GM21576 (cell line): ENCODE results near the gene LRRC73.

Experiments used
- ATAC-seq: cut with Tn5 transposase; IDR thresholded peaks from one replicate; pipeline ENCODE4 v1.9.1; 2021; ENCODE audit warnings: mild to moderate bottlenecking, moderate library complexity; ENCODE audit not compliant: unreplicated experiment

LRRC73 gene

DNA sequence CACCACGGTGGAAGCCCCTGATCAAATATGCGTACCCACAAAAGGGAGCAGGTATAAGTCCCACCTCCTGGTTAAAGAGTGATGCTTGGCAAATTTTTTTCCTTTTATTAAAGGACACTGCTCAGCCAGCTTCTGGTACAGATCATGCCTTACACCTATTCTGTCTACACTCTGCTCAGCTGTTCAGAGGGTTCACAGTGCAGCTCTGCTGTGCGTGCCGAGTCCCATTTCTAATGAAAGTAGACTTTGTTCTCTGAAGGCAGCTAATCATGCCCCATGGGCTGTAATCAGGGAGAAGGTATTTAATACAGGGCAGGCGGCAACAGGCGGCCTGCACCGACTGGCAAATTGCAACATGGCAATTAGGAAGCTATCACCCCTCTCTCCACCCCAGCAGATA, 16.3 kb downstream of the LRRC73 start:
- no peak for ATAC-seq

DNA sequence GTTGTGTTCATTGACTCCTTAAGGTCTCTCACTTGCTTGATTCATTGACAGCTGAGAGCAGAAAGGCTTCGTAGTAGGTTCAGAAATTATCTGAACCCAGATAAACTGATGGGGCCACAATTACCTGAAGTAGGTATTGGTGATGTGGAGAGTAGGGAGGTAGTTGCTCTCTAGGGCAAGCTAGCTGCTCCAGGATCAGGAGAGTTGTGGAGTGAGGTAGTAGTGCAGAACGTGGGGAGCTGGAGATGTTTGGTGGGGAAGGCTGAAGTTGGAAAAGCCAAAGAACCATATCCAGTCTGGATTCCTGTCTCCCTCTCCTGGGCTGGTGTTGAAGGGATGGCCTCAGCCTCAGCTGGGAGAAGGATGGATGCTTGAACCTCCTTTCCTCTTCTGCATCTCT, 16.9 kb downstream of the LRRC73 start:
- ATAC-seq: no peak

DNA sequence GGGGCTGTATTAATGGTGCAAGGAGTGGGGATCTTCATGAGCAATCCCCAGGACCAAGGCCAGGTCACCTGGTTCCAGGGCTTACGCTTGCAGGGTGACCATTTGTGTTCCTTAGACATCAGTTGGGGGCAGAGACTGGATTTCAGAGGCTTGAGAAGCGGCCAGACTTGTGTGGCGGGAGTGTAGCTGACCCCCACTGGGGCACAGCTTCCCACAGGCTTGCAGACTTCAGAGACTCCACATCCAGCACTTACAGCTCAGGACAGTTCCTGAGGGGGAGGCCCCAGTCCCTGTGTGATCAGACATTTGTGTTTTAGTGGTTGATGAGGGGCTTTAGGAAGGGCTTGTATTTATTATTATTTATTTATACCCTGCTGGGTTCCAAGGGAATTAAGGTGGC, 17.5 kb downstream of the LRRC73 start:
- ATAC-seq: no peak

DNA sequence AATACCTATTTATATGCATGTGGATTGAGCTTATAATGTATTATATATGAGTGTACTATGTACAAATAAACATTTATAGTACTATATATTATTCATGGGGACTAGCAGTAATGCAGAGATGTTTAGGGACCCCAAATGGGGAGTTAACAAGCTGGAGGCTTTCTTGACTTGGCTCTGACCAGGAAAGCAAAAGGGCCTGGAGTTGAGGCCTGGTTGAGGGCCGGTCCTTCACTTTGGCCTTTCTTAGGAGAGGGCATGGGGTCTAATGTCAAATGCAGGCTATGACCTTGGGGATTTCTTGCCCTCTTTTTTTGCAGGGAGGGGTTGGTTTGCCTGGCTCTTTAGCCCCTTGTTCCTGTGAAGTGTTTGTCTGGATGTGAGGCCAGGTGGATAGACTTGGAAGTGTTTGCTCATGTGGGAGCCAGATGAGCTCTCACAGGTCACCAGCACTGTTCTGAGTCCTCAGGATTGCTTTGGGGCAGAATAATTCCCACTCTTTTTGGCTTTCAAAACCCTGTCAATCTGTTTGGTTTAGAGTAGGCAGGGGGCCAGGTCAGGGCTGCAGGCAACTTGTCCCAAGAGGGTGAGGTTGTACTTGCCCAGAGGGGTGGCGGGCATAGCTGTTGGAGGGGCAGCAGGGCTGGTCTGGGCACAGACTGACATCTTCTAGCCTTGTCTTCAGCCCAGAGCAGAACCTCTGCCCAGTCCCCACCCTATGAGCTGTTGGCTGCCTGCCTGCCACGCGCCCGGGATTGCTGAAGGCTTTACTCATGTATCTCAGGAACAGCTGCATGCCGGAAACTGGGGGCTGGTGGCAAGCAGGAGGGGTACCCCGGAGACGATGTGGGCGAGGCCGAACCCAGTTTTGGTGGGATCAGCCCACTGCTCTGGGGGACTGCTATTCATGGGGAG, 18.1 kb downstream of the LRRC73 start:
- no peak for ATAC-seq

DNA sequence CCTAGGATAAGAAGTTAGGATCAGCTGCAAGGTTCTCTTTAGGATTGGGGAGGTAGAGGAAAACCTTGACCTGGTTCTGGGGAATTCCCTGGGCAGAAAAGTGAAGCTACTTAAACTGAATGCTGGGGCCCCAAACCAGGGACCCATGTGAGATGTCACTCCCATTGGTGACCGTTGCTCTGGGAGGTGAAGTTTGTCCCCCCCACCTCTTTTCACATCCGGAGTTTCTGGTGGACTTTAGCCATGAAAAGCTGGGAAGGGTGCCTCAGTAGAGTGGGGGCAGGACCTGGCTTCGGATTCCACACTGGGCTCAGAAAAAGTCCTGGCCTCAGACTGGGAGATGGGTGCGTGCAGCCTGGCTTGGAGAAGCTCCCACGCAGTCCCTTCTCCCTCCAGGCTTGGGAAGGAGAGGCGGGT, 19.6 kb downstream of the LRRC73 start:
- no peak for ATAC-seq

DNA sequence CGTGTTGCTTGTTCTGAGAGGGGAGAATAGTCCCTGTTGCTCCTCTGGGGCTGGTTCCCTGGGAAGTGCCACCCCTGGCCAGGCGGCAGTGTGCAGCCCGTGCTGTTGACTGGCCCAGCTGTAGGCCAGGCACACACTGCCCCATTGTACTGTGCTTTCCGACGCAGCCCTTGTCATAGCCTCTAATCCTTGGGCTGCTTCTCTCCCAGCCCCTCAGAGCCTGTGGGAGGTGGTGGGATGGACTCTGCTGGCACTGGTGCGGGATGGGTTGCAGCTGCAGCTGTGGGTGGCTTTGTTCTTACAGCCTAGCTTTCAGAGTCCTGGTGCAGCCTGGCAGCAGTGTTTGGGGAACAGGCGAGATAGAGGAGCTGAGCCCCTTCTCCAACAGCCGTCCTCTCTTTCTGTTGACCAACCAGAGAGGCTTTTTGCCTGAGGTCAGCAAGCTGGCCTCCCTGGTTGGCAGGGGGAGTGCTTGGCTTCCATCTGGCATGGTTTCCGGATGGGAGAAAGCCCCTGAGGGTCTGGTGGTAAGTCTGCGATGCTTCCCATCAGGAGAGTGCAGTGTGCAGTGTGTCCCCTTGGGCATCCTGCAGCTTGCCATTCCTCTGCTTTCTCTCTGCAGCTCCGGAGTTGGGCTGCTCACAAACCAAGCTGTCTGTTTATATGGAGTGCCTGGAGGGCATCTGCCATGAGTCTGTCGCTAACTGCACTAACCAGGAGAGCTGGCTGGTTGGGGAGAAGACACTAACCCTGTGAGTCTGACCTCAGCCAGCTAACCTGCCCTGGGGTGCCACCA, 20.7 kb downstream of the LRRC73 start:
- no peak for ATAC-seq

DNA sequence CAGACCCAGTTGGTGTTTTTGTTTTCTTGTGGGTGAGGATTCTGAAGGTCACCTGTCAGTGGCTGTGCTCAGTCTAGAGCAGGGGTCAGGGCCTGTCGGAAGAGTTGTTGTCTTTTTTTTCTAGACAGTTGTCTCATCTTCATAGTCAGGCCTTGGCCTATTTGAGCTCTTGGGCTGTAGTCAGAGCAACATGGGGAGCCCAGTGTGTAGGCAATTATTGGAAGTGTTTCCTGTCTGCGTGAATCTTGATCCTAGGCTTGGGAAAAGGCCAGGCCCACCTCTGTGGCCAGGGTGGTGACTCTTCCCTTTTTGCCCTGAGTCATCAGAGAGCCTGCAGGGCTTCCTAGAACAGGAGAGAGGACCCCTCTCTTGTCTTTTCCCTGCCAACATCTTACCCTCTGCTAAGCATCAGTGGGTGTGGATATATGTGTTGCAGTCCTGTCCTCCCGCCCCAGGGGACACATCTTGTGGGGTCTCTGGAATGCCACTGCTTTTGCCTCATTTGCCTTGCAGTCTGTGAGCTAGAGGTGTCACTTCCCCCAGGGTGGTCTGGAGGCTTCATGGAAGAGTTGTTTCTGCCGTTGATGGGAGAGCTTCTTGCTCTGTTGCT, 21.4 kb downstream of the LRRC73 start:
- ATAC-seq: no peak

DNA sequence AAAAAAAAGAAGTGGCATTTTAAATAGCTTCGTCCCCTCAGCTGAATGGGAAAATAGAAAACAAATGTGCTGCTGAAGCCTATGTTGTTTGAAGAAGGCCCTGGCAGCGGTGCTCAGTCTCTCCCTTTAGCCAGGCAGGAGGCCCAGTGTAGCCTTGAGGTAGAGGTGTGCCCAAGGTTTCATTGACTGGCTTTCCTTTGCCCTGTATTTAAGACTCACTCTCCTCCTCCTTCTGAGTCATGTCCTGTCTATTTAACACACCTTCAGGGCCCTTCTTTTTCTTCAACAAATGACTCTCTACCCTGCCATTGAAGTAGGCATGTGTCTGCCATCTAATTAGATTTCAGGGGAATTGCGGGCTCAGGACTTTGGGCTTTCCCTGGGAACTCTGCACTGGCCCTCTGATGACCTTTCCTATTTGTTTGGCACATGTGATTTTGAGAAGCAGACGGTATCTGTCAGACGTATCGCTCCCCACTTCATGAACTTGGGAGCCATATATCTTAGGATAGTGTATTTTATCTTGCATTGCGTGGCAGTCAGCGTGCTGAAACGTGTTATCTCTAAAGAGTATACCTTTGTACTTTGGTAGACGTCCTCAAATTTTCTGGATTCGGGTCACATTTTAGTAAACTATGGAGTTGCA, 28.4 kb downstream of the LRRC73 start:
- no peak for ATAC-seq

DNA sequence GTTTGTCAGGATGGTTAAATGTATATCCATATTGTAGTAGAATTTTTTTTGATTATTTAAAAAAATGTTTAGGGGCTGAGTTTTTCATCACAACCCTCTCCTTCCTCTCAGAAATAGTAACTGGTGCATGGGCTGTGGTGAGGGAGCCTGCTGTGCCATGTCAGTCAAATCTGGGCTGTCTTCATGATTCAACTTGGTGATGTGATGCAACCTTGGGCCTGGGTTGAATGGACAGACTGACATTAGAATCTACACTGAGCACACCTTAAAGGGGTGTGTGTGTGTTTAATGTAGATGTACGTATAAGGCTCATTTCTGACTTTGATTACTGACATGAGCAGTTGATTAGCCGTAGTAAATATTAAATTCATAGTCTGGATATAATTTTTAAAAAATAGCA, 29.1 kb downstream of the LRRC73 start:
- ATAC-seq: no peak

DNA sequence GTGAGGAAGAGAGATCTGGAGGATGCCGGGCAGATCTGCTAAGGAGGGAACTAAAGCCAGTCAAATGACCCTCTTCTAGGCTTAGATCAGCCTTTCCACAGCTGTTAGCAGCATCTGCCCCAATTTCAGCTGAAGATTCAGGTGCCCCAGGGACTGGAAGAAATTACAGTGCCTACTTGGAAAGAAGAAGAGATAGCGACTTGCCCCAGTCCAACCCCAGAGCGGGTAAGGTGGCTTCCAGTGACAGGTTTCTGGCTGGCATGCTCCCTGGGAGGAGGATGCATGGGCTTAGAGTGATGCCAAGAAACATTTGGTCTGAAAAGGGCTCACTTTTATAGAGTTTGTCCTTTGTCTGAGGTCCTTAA, 32.2 kb downstream of the LRRC73 start:
- ATAC-seq: no peak

DNA sequence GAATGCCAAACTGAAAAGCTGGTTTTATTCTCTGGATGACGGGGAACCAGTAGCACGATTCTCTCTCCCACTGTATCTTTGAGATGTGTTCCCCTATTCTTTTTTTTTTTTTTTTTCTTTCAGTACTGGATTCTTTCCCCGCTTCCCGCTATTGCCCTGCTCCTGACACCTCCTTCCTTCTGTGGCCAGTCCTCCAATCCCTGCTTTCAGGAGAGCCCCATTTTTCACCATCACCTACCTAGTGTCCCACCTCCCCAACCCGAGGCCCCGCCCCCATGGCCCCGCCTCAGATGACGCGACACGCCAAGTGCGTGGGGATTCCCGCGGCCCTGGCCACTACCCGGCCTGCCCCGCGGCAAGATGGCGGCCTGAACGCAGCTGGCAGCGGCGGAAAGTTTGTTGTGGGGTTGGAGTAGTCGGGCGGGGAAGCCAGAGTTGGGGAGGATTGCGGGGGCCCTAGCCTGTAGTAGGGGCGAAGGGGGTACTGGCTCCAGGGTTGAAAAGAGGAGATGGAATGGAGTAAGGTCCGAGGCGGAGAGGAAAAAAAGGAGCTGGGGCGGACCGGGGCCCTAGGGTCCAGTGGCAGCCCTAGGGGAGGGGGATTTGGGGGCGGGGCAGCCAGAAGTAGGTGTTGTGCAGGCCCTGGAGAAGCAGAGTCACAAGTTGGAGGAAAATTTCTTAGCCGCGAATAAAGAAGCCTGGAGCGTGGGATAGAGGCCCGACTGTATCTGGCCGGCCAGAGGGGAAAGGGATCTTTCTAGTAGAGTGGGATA, 32.7 kb downstream of the LRRC73 start, which contains the start of gene TJAP1:
Gene TJAP1, plus strand, starts transcription at position 336 of the 773 bp plus-strand sequence. CDS start 21,432 bp downstream, outside the sequence.
- ATAC-seq: peak; percentile 95

DNA sequence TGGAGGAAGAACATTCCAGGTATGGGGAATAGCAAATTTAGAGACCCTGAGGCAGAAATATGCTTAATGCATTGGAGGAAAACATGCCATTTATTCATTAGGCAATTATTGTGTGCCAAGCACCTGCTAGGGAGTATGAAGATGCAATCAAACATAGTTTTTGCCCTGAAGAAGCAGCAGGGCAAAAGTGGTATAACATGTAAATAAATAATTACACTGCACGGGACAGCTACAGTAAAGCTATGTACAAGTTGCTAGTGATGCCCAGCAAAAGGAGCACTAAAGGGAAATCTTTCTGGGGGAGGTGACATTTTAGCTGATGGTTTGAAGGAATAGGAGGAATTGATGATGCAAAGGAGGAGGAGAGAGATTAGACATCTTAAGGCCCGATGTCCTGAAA, 33.4 kb downstream of the LRRC73 start:
- ATAC-seq: no peak

DNA sequence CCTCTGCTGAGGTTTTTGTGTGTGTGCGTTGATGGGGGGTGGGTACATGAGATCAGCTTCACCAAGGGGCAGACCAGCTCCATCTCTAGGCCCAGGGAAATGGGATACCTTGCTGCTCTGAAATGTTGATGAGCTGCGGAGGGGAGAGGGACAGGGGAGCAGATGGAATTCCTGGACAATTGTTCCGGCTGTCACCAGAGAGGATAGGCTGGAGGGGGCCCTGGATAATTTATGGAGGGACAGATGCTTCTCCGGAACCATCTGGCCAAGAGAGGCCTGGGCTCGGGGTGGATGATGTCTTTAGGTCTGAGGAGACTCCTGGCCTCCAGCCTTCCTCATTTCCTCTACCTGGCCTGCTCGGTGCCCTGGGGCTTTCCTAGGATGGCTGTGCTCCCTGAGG, 34.6 kb downstream of the LRRC73 start:
- no peak for ATAC-seq

DNA sequence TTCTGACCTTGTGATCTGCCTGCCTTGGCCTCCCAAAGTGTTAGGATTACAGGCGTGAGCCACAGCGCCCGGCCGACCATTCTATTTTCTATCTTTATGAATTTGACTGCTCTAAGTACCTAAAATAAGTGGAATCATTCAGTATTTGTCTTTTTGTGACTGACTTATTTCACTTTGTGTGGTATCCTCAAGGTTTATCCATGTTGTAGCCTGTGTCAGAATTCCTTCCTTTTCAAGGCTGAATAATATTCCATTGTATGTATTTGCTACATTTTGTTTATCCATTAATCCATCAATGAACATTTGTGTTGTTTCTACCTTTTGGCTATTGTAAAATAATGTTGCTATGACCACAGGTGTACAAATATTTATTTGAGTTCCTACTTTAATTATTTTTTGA, 37.6 kb downstream of the LRRC73 start:
- ATAC-seq: no peak

DNA sequence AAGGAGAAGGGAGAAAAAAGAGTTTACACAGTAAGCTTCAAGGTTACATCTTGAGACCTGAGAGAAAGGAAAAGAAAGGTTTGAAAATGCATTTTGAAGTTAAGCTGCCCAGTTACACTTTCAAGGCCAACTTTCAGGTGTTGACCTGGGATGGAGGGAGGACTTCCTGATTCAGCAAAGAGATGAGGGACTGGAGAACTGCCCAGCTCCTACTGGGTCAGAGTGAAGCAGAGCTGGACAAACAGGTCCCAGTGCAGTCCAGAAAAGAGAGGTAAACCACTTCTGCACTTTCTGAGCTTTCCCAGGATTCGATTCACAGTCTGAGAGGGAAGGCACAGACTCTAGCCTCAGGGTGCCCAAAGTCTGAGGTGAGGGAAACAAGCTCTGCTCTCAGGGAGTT, 38.7 kb downstream of the LRRC73 start:
- no peak for ATAC-seq

DNA sequence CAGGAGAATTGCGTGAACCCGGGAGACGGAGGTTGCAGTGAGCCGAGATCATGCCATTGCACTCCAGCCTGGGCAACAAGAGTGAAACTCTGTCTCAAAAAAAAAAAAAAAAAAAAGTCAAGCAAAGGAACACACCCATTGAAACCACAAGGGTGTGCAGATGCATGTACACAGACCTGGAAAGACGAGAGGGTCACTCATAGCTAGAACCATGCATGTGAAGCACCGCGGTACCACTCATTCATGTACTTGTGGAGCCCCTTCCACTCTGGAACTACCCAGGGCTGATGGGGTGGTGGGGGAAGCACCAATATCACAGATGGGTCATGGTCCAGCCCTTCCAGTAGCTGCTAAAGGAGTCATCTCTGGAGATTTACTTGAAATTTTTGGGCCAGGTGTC, 40.2 kb downstream of the LRRC73 start:
- no peak for ATAC-seq

DNA sequence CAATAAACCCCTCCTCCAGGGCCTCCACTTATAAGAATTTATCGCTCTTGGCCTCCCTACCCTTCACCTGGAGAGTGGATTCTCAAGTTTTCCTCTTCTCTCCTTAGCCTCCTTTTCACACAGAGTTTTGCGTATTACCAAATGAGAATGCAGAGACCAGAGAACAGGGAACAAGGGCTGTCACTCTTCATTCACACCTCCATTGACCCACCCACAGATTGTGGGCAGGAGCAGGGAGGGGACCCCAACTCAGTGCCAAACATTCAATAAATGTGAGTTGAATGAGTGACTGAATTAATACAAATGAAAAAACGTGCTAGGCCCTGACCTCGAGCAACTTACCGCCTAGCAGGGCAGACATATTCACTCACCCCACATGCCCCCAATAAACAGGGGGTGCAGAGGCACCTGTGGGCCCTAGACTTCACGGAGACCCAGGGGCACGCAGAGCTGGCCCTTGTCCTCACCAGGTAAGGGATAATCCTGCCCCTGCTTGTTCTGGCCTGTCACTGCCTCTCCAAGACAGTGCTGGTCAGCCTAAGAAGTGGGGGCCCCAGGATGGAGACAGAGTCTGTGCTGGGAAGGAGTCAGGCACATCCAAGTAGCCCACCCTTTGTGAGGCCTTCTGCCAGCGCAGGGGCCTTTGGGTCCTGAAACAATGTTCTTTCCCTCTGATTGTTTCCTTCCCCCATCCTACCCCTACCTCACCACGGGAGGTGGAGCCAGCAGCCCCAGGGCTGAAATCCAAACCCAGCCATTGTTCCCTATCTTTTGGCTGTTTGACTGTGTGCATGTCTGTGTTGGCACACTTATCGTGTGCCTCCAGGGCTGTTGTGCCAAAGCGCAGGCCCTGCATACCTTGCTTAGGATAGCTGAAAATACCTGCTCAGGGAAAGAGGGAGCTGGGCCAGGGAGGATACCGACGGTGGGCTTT, 41.1 kb downstream of the LRRC73 start:
- ATAC-seq: no peak

DNA sequence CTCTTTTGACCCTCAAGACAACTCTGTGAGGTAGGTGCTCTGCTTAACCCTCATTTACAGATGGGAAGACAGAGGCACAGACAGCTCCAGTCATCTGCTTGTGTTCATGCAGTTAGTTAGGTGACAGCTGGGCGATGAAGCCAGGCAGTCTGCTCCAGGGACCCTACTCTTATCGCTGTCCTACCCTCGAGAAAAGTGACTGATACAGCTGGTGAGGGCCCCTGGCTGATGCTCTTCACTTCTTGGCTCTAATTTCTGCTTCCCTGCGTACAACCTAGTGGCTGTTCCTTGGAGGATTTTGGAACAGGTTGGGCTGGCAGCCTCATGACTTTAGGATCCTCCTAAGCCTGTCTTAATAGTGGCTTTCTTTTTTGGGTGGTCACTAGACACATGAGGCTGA, 41.9 kb downstream of the LRRC73 start:
- no peak for ATAC-seq

DNA sequence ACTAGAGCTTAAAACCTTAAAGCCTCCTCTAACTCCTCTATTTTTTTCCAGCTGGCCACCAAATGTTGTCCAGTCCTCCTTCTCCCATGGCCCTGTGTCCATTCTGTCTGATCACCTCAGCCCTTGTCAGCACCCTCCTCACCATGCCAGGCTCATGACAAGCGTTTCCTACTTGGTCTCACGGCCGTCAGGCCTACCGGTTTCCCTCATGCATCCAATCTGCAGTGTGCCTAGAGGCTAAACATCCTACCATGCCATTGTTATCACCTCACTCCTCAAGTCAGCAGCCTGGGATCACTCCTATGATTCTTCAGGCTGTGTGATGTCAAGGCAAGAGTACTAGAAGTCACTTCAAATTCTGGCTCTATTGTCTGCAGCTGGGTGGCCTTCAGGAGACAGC, 42.4 kb downstream of the LRRC73 start:
- ATAC-seq: no peak
